Gastroesophageal sphincter (tissue), 4 donors: ENCODE results near the gene DMKN. TPM values are rescaled to one million over a fixed set of nuclear protein-coding genes. Genes with fewer than 3 reads are reported as not detected.

Source experiments
- ATAC-seq: fragments of 150-250 bp; one replicate; pipeline ENCODE4 v1.9.1; 2016; ENCODE audit warnings: mild to moderate bottlenecking, moderate library complexity
- H3K27ac ChIP-seq, 4 donors: fragments of 200-600 bp; sonication (generic) in 3 of 4; 1 replicate in 3 of 4; 2 replicates in 1 of 4; pipeline ENCODE4 v1.5.1; 2016 to 2019
- H3K27me3 ChIP-seq: fragments of 200-600 bp; sonication (generic); one replicate; pipeline ENCODE4 v1.5.1; 2019
- H3K36me3 ChIP-seq, 2 donors: fragments of 200-600 bp; sonication (generic); one replicate each; pipeline ENCODE4 v1.5.1; 2019; ENCODE audit warnings: control low read depth in 1 of 2
- H3K4me1 ChIP-seq, 3 donors: fragments of 200-600 bp; sonication (generic); 1 replicate in 2 of 3; 2 replicates in 1 of 3; pipeline ENCODE4 v1.5.1; 2016 to 2019; ENCODE audit warnings: control low read depth in 2 of 3
- H3K4me3 ChIP-seq, 2 donors: fragments of 200-600 bp; sonication (generic); one replicate each; pipeline ENCODE4 v1.5.1; 2019; ENCODE audit warnings: mild to moderate bottlenecking in 1 of 2, moderate library complexity in 1 of 2
- H3K9me3 ChIP-seq, 3 donors: fragments of 200-600 bp; sonication (generic); one replicate each; pipeline ENCODE4 v1.5.1; 2017 to 2019; ENCODE audit warnings: control low read depth in 2 of 3
- CTCF ChIP-seq, 4 experiments: fragments of 200-600 bp in 2 of 4; fragments of 450-650 bp in 2 of 4; sonication (generic) in 1 of 4; IDR thresholded peaks; one replicate each; pipeline ENCODE4 v1.5.1; 2017 to 2019; ENCODE audit warnings: antibody characterized with exemption in 4 of 4, mild to moderate bottlenecking in 2 of 4, moderate library complexity in 2 of 4
- EP300 ChIP-seq: sonication (generic); formaldehyde crosslinking; IDR thresholded peaks from one replicate; pipeline ENCODE4 v1.6.1; 2017; ENCODE audit warnings: antibody characterized with exemption, mild to moderate bottlenecking
- POLR2A ChIP-seq, 2 donors: fragments of 450-650 bp; IDR thresholded peaks; one replicate each; pipeline ENCODE4 v1.6.1; 2017; ENCODE audit warnings: antibody characterized with exemption in 2 of 2, mild to moderate bottlenecking in 2 of 2, moderate library complexity in 1 of 2
- POLR2AphosphoS5 ChIP-seq: sonication (generic); formaldehyde crosslinking; IDR thresholded peaks from one replicate; pipeline ENCODE4 v1.6.1; 2017; ENCODE audit warnings: antibody characterized with exemption
- WGBS, 2 donors: methylation state at CpG; one replicate each; pipeline ENCODE4 v1.1.5; 2018; ENCODE audit warnings: low coverage in 1 of 2; 5-methylcytosine and 5-hydroxymethylcytosine counted together
- total RNA-seq, 4 donors: library from RNA; depleted of rRNA; stranded (reverse); fragments of >200 nt; gene quantifications; one replicate each; pipeline ENCODE4 v1.1.0, GENCODE V29; 2016

Gene DMKN
- total RNA-seq, 4 donors from 2014 or later = 5.6 to 20.0 (median 9.0) TPM

DNA sequence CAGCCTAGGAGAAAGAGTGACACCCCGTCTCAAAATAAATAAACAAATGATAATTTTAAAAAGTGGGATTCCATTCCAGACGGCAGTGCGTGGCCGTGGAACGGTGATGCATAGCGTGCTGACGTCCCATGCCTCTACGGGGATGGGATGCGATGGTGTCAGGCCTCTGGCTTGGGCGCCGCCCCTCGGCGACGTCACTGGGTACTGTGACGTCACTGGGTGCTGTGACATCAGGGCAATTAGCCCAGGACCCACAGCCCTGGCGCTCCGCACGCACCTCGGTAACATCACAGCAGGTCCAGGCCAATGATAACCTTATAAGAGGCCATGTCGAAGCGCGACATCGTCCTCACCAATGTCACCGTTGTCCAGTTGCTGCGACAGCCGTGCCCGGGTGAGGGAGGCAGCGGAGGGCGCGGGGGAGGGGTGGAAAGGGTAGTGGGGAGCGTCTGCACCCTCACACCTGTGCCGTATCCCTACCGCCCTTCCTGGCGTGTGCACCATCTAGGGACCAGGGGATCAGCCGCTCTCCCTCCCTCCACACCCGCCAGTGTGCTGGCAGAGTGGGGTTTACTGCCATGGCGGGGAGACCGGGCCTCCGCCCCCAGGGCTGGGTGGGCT is 19.9 kb upstream of the DMKN start, which contains the start of gene GAPDHS:
Gene GAPDHS, plus strand, starts transcription at position 256 of the 621 bp plus-strand sequence. Its CDS starts 72 bp downstream, at position 328.
- Histone ChIP-seq H3K4me1 (peaks cover 0 to 8% (median 0%) of the 10 kb centered on the region in 3 donors), H3K27ac (no peak within 1 kb of the TSS), H3K27me3 (peaks cover 83% of the 10 kb centered on the region), H3K4me3 (no peak within 1 kb of the TSS), H3K9me3 (no peaks in the 10 kb centered on the region), H3K36me3 (no peaks in the 10 kb centered on the region)
- WGBS, 2 donors = 26 to 33% methylated on average over 2 to 15 of the region's 39 CpGs
- no peak for TF ChIP-seq EP300
- TF ChIP-seq POLR2A (IDR thresholded peaks at IDR 0.05) = no peak
- no peak for ATAC-seq

DNA sequence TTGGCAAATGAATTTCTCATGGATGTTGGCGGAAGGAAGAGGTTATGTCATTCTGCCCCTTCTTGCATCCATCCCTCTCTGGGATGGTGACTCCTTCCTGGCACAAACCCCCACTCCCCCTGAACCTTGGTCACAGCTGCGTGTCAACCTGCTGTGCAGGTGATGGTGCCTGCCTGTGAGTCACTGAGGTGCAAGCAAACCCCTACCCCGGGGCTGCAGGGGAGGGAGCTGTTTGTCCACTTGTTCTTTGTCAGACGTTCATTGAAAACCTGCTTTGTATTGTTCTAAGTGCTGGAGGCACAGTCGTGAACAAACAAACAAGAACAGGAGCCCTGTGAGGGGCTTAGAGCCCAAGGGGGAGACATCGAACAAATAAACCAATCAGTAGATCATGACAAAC is 17.8 kb upstream of the DMKN start:
- TF ChIP-seq CTCF (IDR thresholded peaks at IDR 0.05) = no peak
- TF ChIP-seq EP300 = no peak
- no peak for TF ChIP-seq POLR2AphosphoS5
- TF ChIP-seq POLR2A (IDR thresholded peaks at IDR 0.05) = no peak
- Histone ChIP-seq H3K36me3 (no peaks in the 10 kb centered on the region), H3K4me1 (peaks cover 0 to 8% (median 0%) of the 10 kb centered on the region in 3 donors), H3K27ac (no peak overlapping the region), H3K4me3 (no peak overlapping the region), H3K27me3 (peaks cover 100% of the 10 kb centered on the region), H3K9me3 (no peaks in the 10 kb centered on the region)
- WGBS, 2 donors = 50 to 100% methylated on average over 1 to 5 of the region's 6 CpGs
- no peak for ATAC-seq

DNA sequence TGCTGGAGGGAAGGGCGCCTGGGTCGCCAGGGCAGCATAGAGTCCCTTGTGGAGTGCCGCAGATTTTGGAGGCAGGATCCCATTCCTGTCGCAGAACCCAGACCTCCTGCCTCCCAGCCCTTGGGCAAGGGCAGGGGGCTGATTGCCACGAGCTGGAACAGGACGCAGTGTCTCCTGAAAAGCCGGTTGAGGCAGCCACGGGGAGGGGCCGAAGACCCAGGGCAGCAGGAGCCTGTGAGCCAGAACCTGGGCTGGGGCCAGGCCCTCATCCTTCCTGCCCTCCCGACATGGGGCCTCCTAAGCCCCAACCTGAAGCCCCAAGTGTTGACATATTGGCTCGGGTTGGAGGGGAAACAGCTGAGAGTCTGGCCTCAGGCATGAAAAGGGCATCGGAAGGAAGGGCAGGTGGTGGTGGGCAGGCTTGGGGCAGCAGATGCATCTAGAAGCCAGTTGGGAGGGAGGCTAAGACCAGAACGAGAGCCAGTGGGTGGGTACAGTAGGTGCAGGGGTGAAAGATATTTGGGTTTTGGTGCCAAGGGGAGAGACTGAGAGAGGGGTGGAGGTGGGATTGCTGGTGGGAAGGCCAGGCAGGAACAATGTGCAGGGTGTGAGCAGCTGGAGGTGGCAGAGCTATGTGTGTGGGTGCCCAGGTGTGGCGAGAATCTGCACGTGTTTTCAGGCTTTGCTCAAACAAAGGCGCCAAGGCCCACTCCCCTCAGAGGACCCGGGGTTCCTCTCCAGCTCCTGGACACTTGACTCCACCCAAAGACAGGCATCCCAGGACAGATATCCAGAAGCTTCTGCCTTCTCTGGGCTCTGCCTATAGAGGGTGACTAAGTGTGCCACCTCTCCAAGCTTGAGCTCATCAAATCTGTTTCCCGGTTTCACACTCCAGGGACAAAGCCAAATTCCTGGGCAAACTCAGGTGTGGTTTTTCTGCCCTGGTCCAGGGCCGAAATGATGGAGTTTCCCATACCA is 16.1 kb upstream of the DMKN start:
- Histone ChIP-seq H3K9me3 (no peaks in the 10 kb centered on the region), H3K36me3 (no peaks in the 10 kb centered on the region), H3K4me1 (peaks cover 0 to 8% (median 0%) of the 10 kb centered on the region in 3 donors), H3K4me3 (no peak overlapping the region), H3K27me3 (peaks cover 100% of the 10 kb centered on the region), H3K27ac (no peak overlapping the region)
- WGBS, 2 donors = 59 to 76% methylated on average over 4 to 11 of the region's 19 CpGs
- TF ChIP-seq EP300 (no peak), CTCF (IDR thresholded peaks at IDR 0.05) (no peak), POLR2A (IDR thresholded peaks at IDR 0.05) (no peak), POLR2AphosphoS5 (no peak)
- ATAC-seq = no peak

- Histone ChIP-seq H3K4me1 (peaks cover 0 to under 1% (median 0%) of the 10 kb centered on the region in 3 donors), H3K4me3 (no peak within 1 kb of the TSS), H3K27ac (no peak within 1 kb of the TSS), H3K9me3 (no peaks in the 10 kb centered on the region), H3K27me3 (peaks cover 100% of the 10 kb centered on the region), H3K36me3 (no peaks in the 10 kb centered on the region)
- WGBS, 2 donors = 70 to 78% methylated on average over 9 of the region's 11 CpGs
- no peak for TF ChIP-seq EP300
- TF ChIP-seq POLR2AphosphoS5 = no peak
- no peak for TF ChIP-seq CTCF (IDR thresholded peaks at IDR 0.05)
- no peak for TF ChIP-seq POLR2A (IDR thresholded peaks at IDR 0.05)
- no peak for ATAC-seq
Observed at GRCh38 chr19:35528218-35529038, 15.0 kb upstream of the DMKN start, which contains the start of gene SBSN. Gene SBSN (minus strand): TSS chr19:35528311. CDS start chr19:35528281, 30 bp downstream.

GRCh38 chr19:35525873-35526272 is 12.4 kb upstream of the DMKN start:
- ATAC-seq = no peak
- 80% methylated on average over 1 of the region's 4 CpGs; no CpG with 5 or more reads in 1 of the 2 donors for WGBS, 2 donors
- no peaks in the 10 kb centered on the region for H3K9me3 ChIP-seq
- H3K27me3 ChIP-seq = peaks cover 82% of the 10 kb centered on the region
- TF ChIP-seq POLR2AphosphoS5 (no peak), EP300 (no peak), POLR2A (IDR thresholded peaks at IDR 0.05) (no peak), CTCF (IDR thresholded peaks at IDR 0.05) (no peak)
- no peak overlapping the region for H3K4me3 ChIP-seq
- no peak overlapping the region for H3K27ac ChIP-seq
- no peaks in the 10 kb centered on the region for H3K4me1 ChIP-seq
- H3K36me3 ChIP-seq = no peaks in the 10 kb centered on the region
